ENCODE measurements around the gene PLEKHA8.

The PLEKHA8 gene

GRCh38 chr7:30112103-30112713 is 84.0 kb downstream of the PLEKHA8 start:
- TF ChIP-seq POLR2AphosphoS5 (IDR thresholded peaks at IDR 0.05; ENCODE audit: borderline replicate concordance, low read depth, low read length) (no peak), FOXP2 (optimal IDR thresholded peaks at IDR 0.05; ENCODE audit: control extremely low read depth, extremely low read length, insufficient read depth) (no peak), EZH2 (IDR thresholded peaks at IDR 0.05) (no peak)

GRCh38 chr7:30113144-30113543 is 84.9 kb downstream of the PLEKHA8 start:
- Histone ChIP-seq H3K36me3 (ENCODE audit: insufficient read depth, low read length) (no peaks in the 10 kb centered on the region), H3K9me3 (ENCODE audit: low read depth, low read length) (peaks cover 10% of the 10 kb centered on the region; the same call in 1 of the 2 replicates), H3K9ac (ENCODE audit: insufficient read length) (no peak overlapping the region), H3K4me3 (no peak overlapping the region), H3K27ac (no peak overlapping the region)
- no peak for DNase-seq (ENCODE audit: low read depth, low spot score)
- no peak for TF ChIP-seq POLR2AphosphoS5 (IDR thresholded peaks at IDR 0.05; ENCODE audit: borderline replicate concordance, low read depth, low read length)
- TF ChIP-seq FOXP2 (optimal IDR thresholded peaks at IDR 0.05; ENCODE audit: control extremely low read depth, extremely low read length, insufficient read depth): no peak
- TF ChIP-seq EZH2 (IDR thresholded peaks at IDR 0.05): no peak

More at GRCh38 chr7:30112103-30112713, 84.0 kb downstream of the PLEKHA8 start:
- Histone ChIP-seq H3K36me3 (ENCODE audit: insufficient read depth, low read length) (no peaks in the 10 kb centered on the region), H3K4me3 (no peak overlapping the region), H3K27ac (no peak overlapping the region), H3K9ac (ENCODE audit: insufficient read length) (no peak overlapping the region), H3K9me3 (ENCODE audit: low read depth, low read length) (peaks cover 11% of the 10 kb centered on the region; the same call in 1 of the 2 replicates)
- DNase-seq (ENCODE audit: low read depth, low spot score): no peak

- Histone ChIP-seq H3K4me3 (no peak overlapping the region), H3K27ac (peak overlapping the region; percentile 56), H3K9ac (ENCODE audit: insufficient read length) (no peak overlapping the region), H3K9me3 (ENCODE audit: low read depth, low read length) (peaks cover 8% of the 10 kb centered on the region; the same call in 1 of the 2 replicates), H3K36me3 (ENCODE audit: insufficient read depth, low read length) (no peaks in the 10 kb centered on the region)
- DNase-seq (ENCODE audit: low read depth, low spot score): no peak
- no peak for TF ChIP-seq EZH2 (IDR thresholded peaks at IDR 0.05)
- TF ChIP-seq POLR2AphosphoS5 (IDR thresholded peaks at IDR 0.05; ENCODE audit: borderline replicate concordance, low read depth, low read length): no peak
- no peak for TF ChIP-seq FOXP2 (optimal IDR thresholded peaks at IDR 0.05; ENCODE audit: control extremely low read depth, extremely low read length, insufficient read depth)
These were observed 86.5 kb downstream of the PLEKHA8 start for GRCh38 chr7:30114536-30115238.

- DNase-seq (ENCODE audit: low read depth, low spot score): no peak
- H3K9ac ChIP-seq (ENCODE audit: insufficient read length): no peak overlapping the region
- H3K4me3 ChIP-seq: peak overlapping the region; percentile 70
- H3K27ac ChIP-seq: peak overlapping the region; percentile 94
- no peaks in the 10 kb centered on the region for H3K36me3 ChIP-seq (ENCODE audit: insufficient read depth, low read length)
- TF ChIP-seq EZH2 (IDR thresholded peaks at IDR 0.05): no peak
- no peak for TF ChIP-seq FOXP2 (optimal IDR thresholded peaks at IDR 0.05; ENCODE audit: control extremely low read depth, extremely low read length, insufficient read depth)
- TF ChIP-seq POLR2AphosphoS5 (IDR thresholded peaks at IDR 0.05; ENCODE audit: borderline replicate concordance, low read depth, low read length): no peak
- peaks cover 8% of the 10 kb centered on the region; the same call in 1 of the 2 replicates for H3K9me3 ChIP-seq (ENCODE audit: low read depth, low read length)
These were observed 87.6 kb downstream of the PLEKHA8 start for GRCh38 chr7:30115709-30116297.

- DNase-seq (ENCODE audit: low read depth, low spot score): peak; percentile 72
- peaks cover 8% of the 10 kb centered on the region; the same call in 1 of the 2 replicates for H3K9me3 ChIP-seq (ENCODE audit: low read depth, low read length)
- H3K27ac ChIP-seq: peak overlapping the region; percentile 94
- H3K9ac ChIP-seq (ENCODE audit: insufficient read length): no peak overlapping the region
- H3K4me3 ChIP-seq: peak overlapping the region; percentile 70
- TF ChIP-seq EZH2 (IDR thresholded peaks at IDR 0.05): no peak
- no peak for TF ChIP-seq FOXP2 (optimal IDR thresholded peaks at IDR 0.05; ENCODE audit: control extremely low read depth, extremely low read length, insufficient read depth)
- no peak for TF ChIP-seq POLR2AphosphoS5 (IDR thresholded peaks at IDR 0.05; ENCODE audit: borderline replicate concordance, low read depth, low read length)
- no peaks in the 10 kb centered on the region for H3K36me3 ChIP-seq (ENCODE audit: insufficient read depth, low read length)
These were observed 88.6 kb downstream of the PLEKHA8 start for GRCh38 chr7:30116771-30117170.

GRCh38 chr7:30117896-30118295 is 89.7 kb downstream of the PLEKHA8 start:
- Histone ChIP-seq H3K4me3 (no peak overlapping the region), H3K36me3 (ENCODE audit: insufficient read depth, low read length) (no peaks in the 10 kb centered on the region), H3K9me3 (ENCODE audit: low read depth, low read length) (peaks cover 7% of the 10 kb centered on the region; the same call in 1 of the 2 replicates), H3K27ac (peak overlapping the region; percentile 94), H3K9ac (ENCODE audit: insufficient read length) (no peak overlapping the region)
- DNase-seq (ENCODE audit: low read depth, low spot score): no peak
- no peak for TF ChIP-seq FOXP2 (optimal IDR thresholded peaks at IDR 0.05; ENCODE audit: control extremely low read depth, extremely low read length, insufficient read depth)
- TF ChIP-seq POLR2AphosphoS5 (IDR thresholded peaks at IDR 0.05; ENCODE audit: borderline replicate concordance, low read depth, low read length): no peak
- no peak for TF ChIP-seq EZH2 (IDR thresholded peaks at IDR 0.05)

GRCh38 chr7:30119890-30120577 is 91.8 kb downstream of the PLEKHA8 start:
- DNase-seq (ENCODE audit: low read depth, low spot score): no peak
- no peak overlapping the region for H3K27ac ChIP-seq
- H3K9ac ChIP-seq (ENCODE audit: insufficient read length): no peak overlapping the region

More at GRCh38 chr7:30119890-30120577, 91.8 kb downstream of the PLEKHA8 start:
- Histone ChIP-seq H3K4me3 (no peak overlapping the region), H3K36me3 (ENCODE audit: insufficient read depth, low read length) (no peaks in the 10 kb centered on the region), H3K9me3 (ENCODE audit: low read depth, low read length) (no peaks in the 10 kb centered on the region)
- TF ChIP-seq POLR2AphosphoS5 (IDR thresholded peaks at IDR 0.05; ENCODE audit: borderline replicate concordance, low read depth, low read length) (no peak), FOXP2 (optimal IDR thresholded peaks at IDR 0.05; ENCODE audit: control extremely low read depth, extremely low read length, insufficient read depth) (no peak), EZH2 (IDR thresholded peaks at IDR 0.05) (no peak)
